Measurements from ENCODE around the gene MVD. TPM values are rescaled to one million over a fixed set of nuclear protein-coding genes. Genes with fewer than 3 reads are reported as not detected.
"Not testable (repeated sequence)": the region's sequence is repeated elsewhere in the genome, so short reads cannot be mapped to it uniquely, and the experiment has no call there.

MVD gene
- total RNA-seq, 1 experiment from 2014 or later = 63.6 TPM

- peak; percentile 63 for DNase-seq (ENCODE audit: low read depth)
- in situ Hi-C loops (cut with HindIII; ENCODE audit: low pct_unique_long_range_greater_than_20kb, low sequenced_read_pairs) = no loop called here
Observed at GRCh38 chr16:88686439-88687253, 23.8 kb upstream of the MVD start, which contains the start of gene SNAI3. SNAI3 (minus strand) TSS chr16:88686507; CDS start chr16:88686406, 101 bp downstream.

GRCh38 chr16:88686062-88686438, 23.2 kb upstream of the MVD start:
- DNase-seq (ENCODE audit: low read depth) = no peak
- in situ Hi-C loops (cut with HindIII; ENCODE audit: low pct_unique_long_range_greater_than_20kb, low sequenced_read_pairs) = no loop called here

GRCh38 chr16:88685156-88686061, 22.5 kb upstream of the MVD start:
- in situ Hi-C loops (cut with HindIII; ENCODE audit: low pct_unique_long_range_greater_than_20kb, low sequenced_read_pairs) = no loop called here
- no peak for DNase-seq (ENCODE audit: low read depth)

GRCh38 chr16:88684569-88685155, 21.8 kb upstream of the MVD start:
- DNase-seq (ENCODE audit: low read depth) = no peak
- in situ Hi-C loops (cut with HindIII; ENCODE audit: low pct_unique_long_range_greater_than_20kb, low sequenced_read_pairs) = no loop called here

- in situ Hi-C loops (cut with HindIII; ENCODE audit: low pct_unique_long_range_greater_than_20kb, low sequenced_read_pairs) = no loop called here
- DNase-seq (ENCODE audit: low read depth) = no peak
Observed at GRCh38 chr16:88681709-88682451, 19.0 kb upstream of the MVD start.

GRCh38 chr16:88681084-88681680, 18.3 kb upstream of the MVD start:
- in situ Hi-C loops (cut with HindIII; ENCODE audit: low pct_unique_long_range_greater_than_20kb, low sequenced_read_pairs) = no loop called here
- DNase-seq (ENCODE audit: low read depth) = no peak

GRCh38 chr16:88680554-88681083, 17.7 kb upstream of the MVD start:
- in situ Hi-C loops (cut with HindIII; ENCODE audit: low pct_unique_long_range_greater_than_20kb, low sequenced_read_pairs) = no loop called here
- DNase-seq (ENCODE audit: low read depth) = no peak

GRCh38 chr16:88678224-88678979, 15.5 kb upstream of the MVD start:
- in situ Hi-C loops (cut with HindIII; ENCODE audit: low pct_unique_long_range_greater_than_20kb, low sequenced_read_pairs) = no loop called here
- no peak for DNase-seq (ENCODE audit: low read depth)

- in situ Hi-C loops (cut with HindIII; ENCODE audit: low pct_unique_long_range_greater_than_20kb, low sequenced_read_pairs) = no loop called here
- DNase-seq (ENCODE audit: low read depth) = no peak
Observed at GRCh38 chr16:88677721-88678120, 14.8 kb upstream of the MVD start.

- in situ Hi-C loops (cut with HindIII; ENCODE audit: low pct_unique_long_range_greater_than_20kb, low sequenced_read_pairs) = no loop called here
- no peak for DNase-seq (ENCODE audit: low read depth)
Observed at GRCh38 chr16:88676502-88677242, 13.8 kb upstream of the MVD start.

GRCh38 chr16:88673716-88674379, 11.0 kb upstream of the MVD start:
- in situ Hi-C loops (cut with HindIII; ENCODE audit: low pct_unique_long_range_greater_than_20kb, low sequenced_read_pairs) = no loop called here

GRCh38 chr16:88672776-88673175, 9.9 kb upstream of the MVD start:
- in situ Hi-C loops (cut with HindIII; ENCODE audit: low pct_unique_long_range_greater_than_20kb, low sequenced_read_pairs) = no loop called here
- DNase-seq (ENCODE audit: low read depth) = no peak

More at GRCh38 chr16:88673716-88674379, 11.0 kb upstream of the MVD start:
- DNase-seq (ENCODE audit: low read depth) = no peak

- DNase-seq (ENCODE audit: low read depth) = no peak
- in situ Hi-C loops (cut with HindIII; ENCODE audit: low pct_unique_long_range_greater_than_20kb, low sequenced_read_pairs) = no loop called here
Observed at GRCh38 chr16:88671806-88672205, 8.9 kb upstream of the MVD start.

- DNase-seq (ENCODE audit: low read depth) = no peak
- in situ Hi-C loops (cut with HindIII; ENCODE audit: low pct_unique_long_range_greater_than_20kb, low sequenced_read_pairs) = no loop called here
Observed at GRCh38 chr16:88669980-88670379, 7.1 kb upstream of the MVD start.

- DNase-seq (ENCODE audit: low read depth); in situ Hi-C loops (cut with HindIII; ENCODE audit: low pct_unique_long_range_greater_than_20kb, low sequenced_read_pairs): not testable (repeated sequence)
Observed at GRCh38 chr16:88669493-88669892, 6.6 kb upstream of the MVD start.

- DNase-seq (ENCODE audit: low read depth) = no peak
- in situ Hi-C loops (cut with HindIII; ENCODE audit: low pct_unique_long_range_greater_than_20kb, low sequenced_read_pairs) = no loop called here
Observed at GRCh38 chr16:88667461-88667860, 4.6 kb upstream of the MVD start.
